Erythroblast (primary cell): Measurements from ENCODE around the gene MERTK.

Experiments
- GATA1 ChIP-seq: IDR thresholded peaks from 2 replicates; pipeline ENCODE4 v1.6.1; 2011; ENCODE audit warnings: low read depth, mild to moderate bottlenecking, control low read depth, low read length, moderate library complexity
- POLR2A ChIP-seq: IDR thresholded peaks from 2 replicates; pipeline ENCODE4 v1.6.1; 2011; ENCODE audit warnings: mild to moderate bottlenecking, low read length

DNA sequence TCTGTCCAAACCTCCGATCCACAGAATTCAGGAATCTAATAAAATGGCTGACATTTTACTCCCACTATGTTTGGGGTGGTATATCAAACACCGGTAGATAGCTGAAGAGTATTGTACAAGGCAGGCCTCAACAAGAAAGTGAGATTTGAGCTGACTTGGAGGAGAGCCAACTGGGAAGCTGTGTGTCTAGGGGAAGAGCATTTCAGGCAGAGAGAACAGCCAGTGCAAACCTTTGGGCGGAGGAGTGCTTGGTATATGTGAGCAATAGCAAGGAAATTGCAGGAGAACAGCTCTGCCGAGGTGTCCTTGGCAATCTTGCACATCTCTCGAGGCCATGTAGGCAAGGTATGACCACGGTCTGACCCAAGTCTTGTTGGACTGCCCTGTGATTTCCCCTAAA, 1.8 kb upstream of the MERTK start:
- no peak for TF ChIP-seq POLR2A
- TF ChIP-seq GATA1: no peak
